ENCODE data around the gene TOM1L2.

Gene TOM1L2

GRCh38 chr17:17893801-17894644 lies 78.2 kb downstream of the TOM1L2 start:
- Histone ChIP-seq H3K27ac (replicated peaks) (no peak overlapping the region), H3K27me3 (ENCODE audit: insufficient read depth, poor library complexity, severe bottlenecking) (no peaks in the 10 kb centered on the region), H3K4me3 (replicated peaks; ENCODE audit: insufficient read depth, low read length) (no peak overlapping the region)
- no peak for DNase-seq (ENCODE audit: low read depth in 1 of 2, low spot score in 1 of 2)
- TF ChIP-seq, protein P1, sequence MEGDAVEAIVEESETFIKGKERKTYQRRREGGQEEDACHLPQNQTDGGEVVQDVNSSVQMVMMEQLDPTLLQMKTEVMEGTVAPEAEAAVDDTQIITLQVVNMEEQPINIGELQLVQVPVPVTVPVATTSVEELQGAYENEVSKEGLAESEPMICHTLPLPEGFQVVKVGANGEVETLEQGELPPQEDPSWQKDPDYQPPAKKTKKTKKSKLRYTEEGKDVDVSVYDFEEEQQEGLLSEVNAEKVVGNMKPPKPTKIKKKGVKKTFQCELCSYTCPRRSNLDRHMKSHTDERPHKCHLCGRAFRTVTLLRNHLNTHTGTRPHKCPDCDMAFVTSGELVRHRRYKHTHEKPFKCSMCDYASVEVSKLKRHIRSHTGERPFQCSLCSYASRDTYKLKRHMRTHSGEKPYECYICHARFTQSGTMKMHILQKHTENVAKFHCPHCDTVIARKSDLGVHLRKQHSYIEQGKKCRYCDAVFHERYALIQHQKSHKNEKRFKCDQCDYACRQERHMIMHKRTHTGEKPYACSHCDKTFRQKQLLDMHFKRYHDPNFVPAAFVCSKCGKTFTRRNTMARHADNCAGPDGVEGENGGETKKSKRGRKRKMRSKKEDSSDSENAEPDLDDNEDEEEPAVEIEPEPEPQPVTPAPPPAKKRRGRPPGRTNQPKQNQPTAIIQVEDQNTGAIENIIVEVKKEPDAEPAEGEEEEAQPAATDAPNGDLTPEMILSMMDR (IDR thresholded peaks at IDR 0.05; ENCODE audit: insufficient read depth, low read length): no peak
- TF ChIP-seq, protein P2, sequence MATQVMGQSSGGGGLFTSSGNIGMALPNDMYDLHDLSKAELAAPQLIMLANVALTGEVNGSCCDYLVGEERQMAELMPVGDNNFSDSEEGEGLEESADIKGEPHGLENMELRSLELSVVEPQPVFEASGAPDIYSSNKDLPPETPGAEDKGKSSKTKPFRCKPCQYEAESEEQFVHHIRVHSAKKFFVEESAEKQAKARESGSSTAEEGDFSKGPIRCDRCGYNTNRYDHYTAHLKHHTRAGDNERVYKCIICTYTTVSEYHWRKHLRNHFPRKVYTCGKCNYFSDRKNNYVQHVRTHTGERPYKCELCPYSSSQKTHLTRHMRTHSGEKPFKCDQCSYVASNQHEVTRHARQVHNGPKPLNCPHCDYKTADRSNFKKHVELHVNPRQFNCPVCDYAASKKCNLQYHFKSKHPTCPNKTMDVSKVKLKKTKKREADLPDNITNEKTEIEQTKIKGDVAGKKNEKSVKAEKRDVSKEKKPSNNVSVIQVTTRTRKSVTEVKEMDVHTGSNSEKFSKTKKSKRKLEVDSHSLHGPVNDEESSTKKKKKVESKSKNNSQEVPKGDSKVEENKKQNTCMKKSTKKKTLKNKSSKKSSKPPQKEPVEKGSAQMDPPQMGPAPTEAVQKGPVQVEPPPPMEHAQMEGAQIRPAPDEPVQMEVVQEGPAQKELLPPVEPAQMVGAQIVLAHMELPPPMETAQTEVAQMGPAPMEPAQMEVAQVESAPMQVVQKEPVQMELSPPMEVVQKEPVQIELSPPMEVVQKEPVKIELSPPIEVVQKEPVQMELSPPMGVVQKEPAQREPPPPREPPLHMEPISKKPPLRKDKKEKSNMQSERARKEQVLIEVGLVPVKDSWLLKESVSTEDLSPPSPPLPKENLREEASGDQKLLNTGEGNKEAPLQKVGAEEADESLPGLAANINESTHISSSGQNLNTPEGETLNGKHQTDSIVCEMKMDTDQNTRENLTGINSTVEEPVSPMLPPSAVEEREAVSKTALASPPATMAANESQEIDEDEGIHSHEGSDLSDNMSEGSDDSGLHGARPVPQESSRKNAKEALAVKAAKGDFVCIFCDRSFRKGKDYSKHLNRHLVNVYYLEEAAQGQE (IDR thresholded peaks at IDR 0.05; ENCODE audit: insufficient replicate concordance, low read depth): no peak
- no peak for TF ChIP-seq GABPA (IDR thresholded peaks at IDR 0.05; ENCODE audit: low read depth)
- no peak for TF ChIP-seq SPI1 (IDR thresholded peaks at IDR 0.05; ENCODE audit: borderline replicate concordance, low read depth)
- no peak for TF ChIP-seq POLR2AphosphoS5 (IDR thresholded peaks at IDR 0.05; ENCODE audit: low read depth)

GRCh38 chr17:17892731-17893130 lies 79.5 kb downstream of the TOM1L2 start:
- no peaks in the 10 kb centered on the region for H3K27me3 ChIP-seq (ENCODE audit: insufficient read depth, poor library complexity, severe bottlenecking)
- no peak for DNase-seq (ENCODE audit: low read depth in 1 of 2, low spot score in 1 of 2)
- H3K27ac ChIP-seq (replicated peaks): no peak overlapping the region
- no peak overlapping the region for H3K4me3 ChIP-seq (replicated peaks; ENCODE audit: insufficient read depth, low read length)
- TF ChIP-seq, protein P1 (IDR thresholded peaks at IDR 0.05; ENCODE audit: insufficient read depth, low read length): no peak
- TF ChIP-seq SPI1 (IDR thresholded peaks at IDR 0.05; ENCODE audit: borderline replicate concordance, low read depth): no peak
- no peak for TF ChIP-seq POLR2AphosphoS5 (IDR thresholded peaks at IDR 0.05; ENCODE audit: low read depth)
- TF ChIP-seq GABPA (IDR thresholded peaks at IDR 0.05; ENCODE audit: low read depth): no peak
- TF ChIP-seq, protein P2 (IDR thresholded peaks at IDR 0.05; ENCODE audit: insufficient replicate concordance, low read depth): no peak

DNA sequence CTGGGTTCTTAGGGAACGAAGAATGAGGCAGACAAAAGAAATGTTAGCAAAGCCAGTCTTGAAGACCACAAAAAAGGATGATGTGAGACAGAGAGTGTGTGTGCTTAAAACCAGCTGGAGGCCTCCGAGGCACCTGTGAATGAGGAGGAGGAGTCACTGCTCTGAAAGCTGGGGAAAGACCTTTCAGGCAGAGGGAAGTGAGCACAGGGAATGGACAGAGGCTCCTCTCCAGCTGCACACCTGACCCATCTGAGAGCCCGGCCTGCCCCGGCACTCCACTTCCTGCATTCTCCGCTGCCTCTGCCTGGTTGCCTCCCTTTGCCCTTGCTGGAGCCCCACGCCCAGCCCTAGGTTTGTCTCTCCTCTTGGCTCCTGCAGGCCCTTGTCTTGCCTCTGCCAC lies 80.2 kb downstream of the TOM1L2 start:
- TF ChIP-seq, protein P2 (IDR thresholded peaks at IDR 0.05; ENCODE audit: insufficient replicate concordance, low read depth): no peak
- no peak for TF ChIP-seq POLR2AphosphoS5 (IDR thresholded peaks at IDR 0.05; ENCODE audit: low read depth)
- TF ChIP-seq, protein P1 (IDR thresholded peaks at IDR 0.05; ENCODE audit: insufficient read depth, low read length): no peak
- no peak for TF ChIP-seq SPI1 (IDR thresholded peaks at IDR 0.05; ENCODE audit: borderline replicate concordance, low read depth)
- no peak for TF ChIP-seq GABPA (IDR thresholded peaks at IDR 0.05; ENCODE audit: low read depth)
- no peak for DNase-seq (ENCODE audit: low read depth in 1 of 2, low spot score in 1 of 2)
- H3K4me3 ChIP-seq (replicated peaks; ENCODE audit: insufficient read depth, low read length): no peak overlapping the region
- no peak overlapping the region for H3K27ac ChIP-seq (replicated peaks)
- no peaks in the 10 kb centered on the region for H3K27me3 ChIP-seq (ENCODE audit: insufficient read depth, poor library complexity, severe bottlenecking)
